Measurements from ENCODE around the gene MIEF2.
A peak's percentile ranks its signal among the peaks of the same experiment; 100 is the strongest.
"Not testable (repeated sequence)": the region's sequence is repeated elsewhere in the genome, so short reads cannot be mapped to it uniquely, and the experiment has no call there.

MIEF2 gene

DNA sequence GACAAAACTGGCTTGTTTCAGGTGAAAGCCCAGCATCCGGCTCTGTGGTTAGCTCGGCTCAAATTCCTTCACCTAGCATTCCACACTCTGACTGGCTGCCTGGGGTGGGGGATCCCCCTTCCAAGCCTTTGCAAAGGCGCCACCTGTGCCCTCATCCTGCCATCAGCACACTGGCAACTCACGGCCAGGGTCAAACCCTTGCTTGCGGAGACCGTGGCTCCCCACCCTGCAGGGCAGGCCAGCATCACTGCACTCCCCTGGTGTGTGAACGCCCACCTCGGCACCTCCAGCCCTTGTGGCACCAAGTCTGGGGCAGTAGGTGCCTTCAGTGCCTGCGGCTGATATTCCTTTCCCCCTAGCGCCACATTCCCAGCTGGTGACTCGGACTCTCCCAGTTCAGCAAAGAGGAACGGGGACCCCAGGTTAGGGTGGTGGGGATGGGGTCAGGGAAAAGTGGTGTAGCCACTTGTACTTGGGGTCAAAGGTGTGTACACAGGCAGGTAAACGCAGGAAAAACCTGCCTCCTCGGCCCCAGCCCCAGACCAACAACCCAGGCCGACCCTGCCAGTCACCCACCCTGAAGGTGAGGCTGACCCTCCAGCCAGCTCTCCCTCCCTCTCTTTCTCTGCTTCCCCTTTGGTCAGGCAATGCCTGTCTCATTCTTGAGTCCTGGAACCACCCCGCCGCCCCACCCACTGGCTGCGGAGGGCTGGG is 3.0 kb upstream of the MIEF2 start:
- no peak for DNase-seq

DNA sequence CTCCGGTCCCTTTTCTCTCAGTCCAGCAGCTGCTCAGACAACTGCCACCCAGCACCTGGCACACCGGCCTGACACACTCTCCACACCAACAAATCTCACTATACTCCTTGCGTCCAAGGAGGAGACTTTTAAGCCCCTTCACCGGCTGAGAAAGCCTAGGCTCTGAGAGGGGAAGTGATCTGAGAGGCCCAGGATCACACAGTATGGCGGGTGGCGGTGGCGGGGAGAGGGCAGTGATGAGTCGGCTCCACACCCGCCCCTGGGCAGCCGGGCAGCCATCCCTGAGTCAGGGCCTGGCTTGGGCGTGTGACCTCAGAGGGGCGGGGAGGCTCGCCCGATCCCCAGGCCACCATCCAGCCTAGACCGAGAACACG is 2.5 kb upstream of the MIEF2 start:
- DNase-seq, result peak; percentile 40 to 51

DNA sequence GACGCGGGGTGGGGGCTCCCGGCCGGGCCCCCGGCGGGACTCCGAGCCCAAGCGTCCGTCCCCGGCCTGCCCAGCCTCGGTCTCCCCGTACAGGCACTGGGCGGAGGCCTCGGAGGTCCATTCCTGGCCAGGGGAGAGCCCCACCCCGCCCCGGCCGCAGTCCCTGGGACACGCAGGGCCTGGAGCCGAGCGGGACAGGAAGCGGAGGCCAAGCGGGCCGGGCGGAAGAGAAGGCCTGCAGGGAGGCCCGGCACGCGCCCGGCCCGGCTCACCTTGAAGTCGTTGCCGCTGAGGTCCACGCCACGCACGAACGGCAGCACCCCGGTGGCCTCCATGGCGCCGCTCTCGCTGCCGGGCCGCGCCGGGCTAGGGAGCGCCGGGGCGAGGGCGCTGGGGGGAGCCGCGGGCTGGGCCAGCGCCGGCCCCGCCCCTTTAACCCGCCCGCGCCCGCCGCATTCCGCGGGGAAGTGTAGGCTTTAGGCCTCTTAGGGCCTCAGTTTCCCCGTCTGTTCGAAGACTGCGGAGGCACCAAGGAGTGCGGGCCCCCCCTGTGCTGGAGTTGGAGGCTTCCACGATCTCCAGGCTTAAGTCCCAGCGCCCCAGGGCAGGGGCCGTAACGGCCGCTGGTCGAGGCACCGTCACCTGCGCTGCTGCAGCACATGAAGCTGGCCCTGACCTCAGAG is 2.0 kb upstream of the MIEF2 start, which contains the start of gene FLII:
TSS of gene FLII (minus strand) at position 383 of the 683 bp plus-strand sequence. CDS start at position 335, 48 bp downstream.
- DNase-seq, result peak; percentile 47 to 62

DNA sequence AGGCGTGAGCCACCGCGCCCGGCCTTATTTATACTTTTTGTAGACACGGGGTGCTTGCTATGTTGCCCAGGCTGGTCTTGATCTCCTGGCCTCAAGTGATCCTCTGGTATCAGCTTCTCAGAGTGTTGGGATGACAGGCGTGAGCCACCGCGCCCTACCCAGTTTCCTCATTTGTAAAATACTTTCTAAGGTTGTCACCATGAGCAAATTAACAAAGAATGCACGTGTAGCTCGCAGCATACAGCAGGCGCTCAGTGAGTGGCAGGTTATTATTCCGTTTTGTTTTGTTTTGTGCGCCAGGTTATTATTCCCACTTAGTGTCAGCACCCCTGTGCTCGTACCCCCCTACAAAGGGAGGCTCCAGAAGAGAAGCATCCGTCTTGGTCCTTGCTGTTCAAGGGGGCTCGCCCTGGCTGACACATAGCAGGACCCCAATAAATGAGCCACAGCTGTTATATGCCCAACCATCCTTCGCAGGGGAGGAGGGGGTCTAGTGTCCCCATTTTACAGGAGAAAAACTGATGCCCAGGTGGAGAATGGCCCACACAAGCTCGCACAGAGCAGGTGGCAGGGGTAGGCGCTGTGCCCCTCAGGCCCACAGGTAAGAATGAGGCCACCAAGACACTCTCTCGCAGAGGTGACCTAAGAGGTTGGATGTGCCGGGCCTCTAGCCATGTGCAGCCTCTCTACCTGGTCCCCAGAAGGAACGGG is 686 bp upstream of the MIEF2 start:
- DNase-seq, result no peak

DNA sequence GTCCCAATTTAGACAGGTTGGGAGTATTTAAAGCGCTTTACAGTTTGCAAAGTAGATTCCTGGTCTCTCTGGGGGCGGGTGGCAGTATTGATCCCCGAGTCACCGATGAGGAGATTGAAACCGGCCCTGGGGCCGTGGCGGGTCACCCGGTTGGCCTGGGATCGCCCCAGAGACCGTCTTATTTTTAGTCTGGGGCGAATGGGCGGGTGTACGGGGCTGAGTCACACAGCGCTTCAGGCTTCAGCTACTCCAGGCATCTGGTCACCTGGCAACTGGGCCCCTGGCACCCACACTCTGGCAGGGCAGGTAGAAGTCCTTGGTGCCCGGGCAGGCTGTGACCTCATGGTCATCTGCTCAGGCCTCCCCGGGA is 669 bp downstream of the MIEF2 start:
- DNase-seq, result no peak

DNA sequence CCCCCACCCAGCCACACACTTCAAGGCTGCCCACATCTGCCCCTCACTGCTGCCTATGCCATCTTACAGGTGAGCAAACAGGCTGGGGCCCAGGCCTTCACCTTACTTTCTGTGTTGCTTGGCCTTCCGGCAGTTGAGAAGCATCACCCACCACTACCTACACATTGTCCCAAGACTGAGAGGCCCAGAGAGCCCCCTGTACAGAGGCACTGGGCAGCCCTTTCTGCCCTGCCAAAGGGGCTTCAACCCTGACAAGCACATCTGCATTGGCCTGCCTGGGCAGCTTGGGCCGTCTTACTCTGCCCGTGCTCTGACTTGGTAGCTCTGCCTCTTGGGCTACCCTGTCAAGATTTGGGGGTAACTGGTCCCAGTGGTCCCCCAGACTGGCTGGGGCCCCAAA is 1.2 kb downstream of the MIEF2 start:
- no peak for DNase-seq

DNA sequence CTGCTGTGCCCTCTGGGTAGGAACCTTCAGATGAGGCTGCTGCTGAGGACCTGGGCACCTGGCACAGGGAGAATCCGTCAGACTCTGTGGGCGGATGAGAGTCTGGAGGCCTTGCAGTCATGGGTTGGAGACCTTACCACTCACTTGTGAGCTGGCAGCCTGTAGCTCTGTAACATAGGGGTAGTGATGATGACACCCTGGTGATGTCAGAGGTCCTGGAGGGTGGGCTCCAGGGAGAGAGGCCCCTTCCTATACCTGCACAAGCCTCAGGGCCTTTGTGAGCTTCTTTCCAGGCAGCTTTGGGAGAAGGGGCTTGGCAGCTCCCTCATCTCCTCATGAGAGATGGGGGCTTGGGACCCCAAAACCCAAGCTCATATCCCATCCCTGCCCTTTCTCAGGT is 1.6 kb downstream of the MIEF2 start:
- DNase-seq, result no peak

DNA sequence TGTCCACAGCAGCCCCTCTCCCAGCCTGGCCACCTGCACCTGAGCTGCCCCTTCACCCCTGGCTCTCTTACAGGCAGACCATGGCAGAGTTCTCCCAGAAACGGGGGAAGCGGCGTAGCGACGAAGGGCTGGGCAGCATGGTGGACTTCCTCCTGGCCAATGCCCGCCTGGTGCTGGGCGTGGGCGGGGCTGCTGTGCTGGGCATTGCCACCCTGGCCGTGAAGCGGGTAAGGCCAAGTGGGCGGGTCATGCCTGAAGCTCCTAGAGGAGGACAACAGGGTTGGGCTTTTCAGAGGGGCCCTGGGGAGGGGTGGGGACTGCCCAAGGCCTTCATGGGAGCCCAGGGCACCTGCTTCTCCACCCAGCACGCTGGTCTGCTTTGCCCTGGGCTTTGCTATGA is 2.2 kb downstream of the MIEF2 start:
- DNase-seq, result no peak

DNA sequence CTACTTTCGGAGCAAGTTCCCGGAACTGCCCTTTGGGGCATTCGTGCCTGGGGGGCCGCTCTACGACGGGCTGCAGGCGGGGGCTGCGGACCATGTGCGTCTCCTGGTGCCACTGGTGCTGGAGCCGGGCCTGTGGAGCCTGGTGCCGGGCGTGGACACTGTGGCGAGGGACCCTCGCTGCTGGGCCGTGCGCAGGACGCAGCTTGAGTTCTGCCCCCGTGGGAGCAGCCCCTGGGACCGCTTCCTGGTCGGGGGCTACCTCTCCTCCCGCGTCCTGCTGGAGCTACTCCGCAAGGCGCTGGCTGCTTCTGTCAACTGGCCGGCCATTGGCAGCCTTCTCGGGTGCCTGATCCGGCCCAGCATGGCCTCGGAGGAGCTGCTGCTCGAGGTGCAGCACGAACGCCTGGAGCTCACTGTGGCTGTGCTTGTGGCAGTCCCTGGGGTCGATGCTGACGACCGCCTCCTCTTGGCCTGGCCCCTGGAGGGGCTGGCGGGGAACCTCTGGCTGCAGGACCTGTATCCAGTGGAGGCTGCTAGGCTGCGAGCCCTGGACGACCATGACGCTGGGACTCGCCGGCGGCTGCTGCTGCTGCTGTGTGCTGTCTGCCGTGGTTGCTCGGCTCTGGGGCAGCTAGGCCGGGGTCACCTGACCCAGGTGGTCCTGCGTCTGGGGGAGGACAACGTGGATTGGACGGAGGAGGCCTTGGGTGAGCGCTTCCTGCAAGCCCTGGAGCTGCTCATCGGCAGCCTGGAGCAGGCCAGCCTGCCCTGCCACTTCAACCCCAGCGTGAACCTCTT is 3.6 kb downstream of the MIEF2 start:
- DNase-seq, result no peak

DNA sequence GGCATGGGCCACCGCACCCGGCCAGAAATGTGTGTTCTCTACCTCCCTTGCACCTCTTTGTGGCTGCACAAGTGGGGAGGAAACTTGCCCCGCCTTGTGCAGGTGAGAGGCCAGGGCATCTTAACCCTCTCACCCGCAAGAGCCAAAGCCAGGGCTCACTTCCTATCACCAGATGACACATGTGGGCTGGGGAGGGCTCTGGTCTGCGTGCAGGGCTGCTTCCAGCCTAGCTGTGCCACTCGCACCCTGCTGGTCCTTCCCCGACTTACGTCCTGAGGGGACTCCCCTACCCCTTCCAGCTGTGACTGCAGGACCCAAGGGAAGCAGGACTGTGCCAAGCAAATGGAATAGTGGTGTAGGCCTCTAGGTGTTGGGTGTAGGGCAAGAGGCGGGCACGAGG is 6.9 kb downstream of the MIEF2 start:
- DNase-seq, result no peak

DNA sequence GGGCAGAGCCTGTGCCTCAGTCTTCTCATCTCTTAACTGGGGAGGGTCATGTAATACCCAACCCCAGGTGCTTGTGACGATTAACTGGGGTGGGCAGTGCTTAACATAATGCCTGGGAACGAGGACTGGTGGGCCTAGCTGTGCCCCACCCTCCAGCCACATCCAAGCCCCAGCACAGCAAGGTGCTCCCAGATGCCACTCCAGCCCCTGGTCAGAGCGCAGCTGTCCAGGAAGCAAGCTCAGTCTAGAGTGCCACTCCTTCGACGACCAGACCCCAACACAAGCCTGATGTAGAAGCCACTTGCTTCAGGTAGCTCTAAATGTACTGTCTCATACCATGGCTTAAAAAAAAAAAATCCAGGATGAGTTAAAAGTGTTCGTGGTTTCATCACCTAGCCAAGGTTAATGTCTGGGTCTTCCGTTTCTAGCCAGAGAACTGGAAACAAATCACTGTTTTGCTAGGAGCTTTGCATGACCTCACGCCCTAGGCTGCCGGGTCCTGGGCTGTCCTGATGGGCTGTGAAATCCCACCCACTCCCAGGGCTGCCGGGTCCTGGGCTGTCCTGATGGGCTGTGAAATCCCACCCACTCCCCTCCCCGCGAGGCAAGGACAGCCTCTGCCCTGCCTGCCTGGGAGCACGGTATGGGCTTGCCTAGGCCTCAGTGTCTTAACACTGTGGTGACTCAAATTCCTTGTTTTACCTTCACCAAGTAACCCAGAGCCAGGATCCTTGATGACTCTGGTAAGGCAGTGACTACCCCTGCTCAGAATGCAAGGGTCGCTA is 7.7 kb downstream of the MIEF2 start:
- DNase-seq, result no peak

DNA sequence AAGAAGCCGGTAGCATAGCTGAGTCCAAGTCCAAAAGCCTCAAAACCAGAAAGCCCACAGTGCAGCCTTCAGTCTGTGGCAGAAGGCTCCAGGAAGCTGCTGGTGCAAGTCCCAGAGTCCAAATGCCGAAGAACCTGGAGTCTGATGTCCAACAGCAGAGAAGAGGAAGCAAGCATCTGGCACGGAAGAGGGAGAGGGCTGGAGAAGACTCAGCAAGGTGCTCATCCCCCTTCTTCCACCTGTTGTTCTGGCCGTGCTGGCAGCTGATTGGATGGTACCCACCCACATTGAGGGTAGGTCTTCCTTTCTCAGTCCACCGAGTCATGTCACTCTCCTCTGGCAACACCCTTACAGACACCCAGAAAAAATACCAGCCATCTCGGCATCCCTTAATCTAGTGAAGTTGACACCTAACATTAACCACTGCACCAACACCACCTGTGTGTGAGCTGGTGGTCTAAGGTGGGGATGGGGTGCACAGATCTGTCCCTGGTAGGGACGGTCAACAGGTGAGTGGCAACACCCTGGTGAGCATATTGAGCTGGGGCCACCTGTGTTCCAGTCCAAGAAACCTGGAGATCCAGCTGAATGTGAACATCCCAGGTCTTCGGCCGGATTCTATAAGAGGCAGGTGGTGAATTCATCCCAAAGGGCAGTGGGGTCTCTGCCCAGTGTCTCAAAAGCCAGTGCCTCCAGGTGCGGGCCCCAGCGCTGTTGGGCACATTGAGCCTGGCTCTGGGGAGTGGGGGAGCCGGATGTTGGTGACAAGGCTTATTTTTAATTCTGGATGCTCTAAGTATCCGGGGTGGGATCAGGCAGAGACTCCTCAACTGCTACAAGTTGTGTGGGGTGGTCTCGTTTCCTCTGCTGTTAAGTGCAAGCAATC is 9.8 kb downstream of the MIEF2 start:
- no peak for DNase-seq

DNA sequence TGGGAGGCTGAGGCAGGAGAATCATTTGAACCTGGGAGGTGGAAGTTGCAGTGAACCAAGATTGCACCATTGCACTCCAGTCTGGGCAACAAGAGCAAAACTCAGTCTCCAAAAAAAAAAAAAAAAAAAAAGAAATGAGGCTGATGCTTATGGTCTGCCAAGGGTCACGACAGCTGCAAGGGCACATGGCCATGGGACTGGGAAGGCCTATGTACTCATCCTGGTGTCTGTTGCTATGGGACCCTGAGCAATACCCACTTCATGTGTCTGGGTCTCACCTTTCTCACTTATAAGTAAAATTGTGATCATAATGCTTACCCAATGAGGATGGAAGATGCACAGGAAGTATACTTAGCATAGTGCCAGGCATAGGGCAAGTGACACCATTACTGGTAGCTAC is 16.6 kb downstream of the MIEF2 start:
- DNase-seq, result no peak

DNA sequence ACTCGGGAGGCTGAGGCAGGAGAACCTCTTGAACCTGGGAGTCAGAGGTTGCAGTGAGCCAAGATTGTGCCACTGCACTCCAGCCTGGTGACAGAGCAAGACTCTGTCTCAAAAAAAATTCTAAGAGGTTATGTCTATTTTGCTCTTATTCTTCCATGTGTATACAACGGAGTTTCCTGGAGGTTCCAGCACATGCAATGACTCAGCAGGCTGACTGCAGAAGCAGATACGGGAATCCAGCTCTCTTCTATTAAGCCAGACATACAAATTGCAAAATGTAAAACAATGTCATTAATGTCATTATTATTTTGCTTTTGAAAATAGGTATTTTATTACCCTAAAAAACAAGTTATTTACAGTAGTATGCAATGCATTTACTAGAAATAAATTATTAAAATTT is 18.4 kb downstream of the MIEF2 start:
- DNase-seq, result no peak

DNA sequence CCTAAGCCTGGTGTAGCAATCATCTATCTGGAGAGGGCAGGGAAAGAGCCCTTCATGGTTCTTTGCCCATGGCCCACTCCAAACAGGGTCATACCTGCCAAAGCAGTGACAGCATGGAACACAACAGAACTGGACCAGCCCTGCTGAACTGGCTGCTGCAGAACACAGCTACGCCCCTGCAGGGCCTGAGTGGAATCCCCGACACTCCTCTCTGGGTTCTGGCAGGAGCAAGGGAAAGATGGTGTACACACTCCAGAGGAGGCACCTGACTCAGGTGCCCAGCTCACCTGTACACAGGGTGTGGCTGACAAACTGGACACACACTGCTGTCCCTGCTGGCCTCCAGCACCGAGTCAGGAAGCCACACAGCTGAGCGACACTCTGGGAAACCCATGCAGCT is 19.8 kb downstream of the MIEF2 start:
- no peak for DNase-seq

DNA sequence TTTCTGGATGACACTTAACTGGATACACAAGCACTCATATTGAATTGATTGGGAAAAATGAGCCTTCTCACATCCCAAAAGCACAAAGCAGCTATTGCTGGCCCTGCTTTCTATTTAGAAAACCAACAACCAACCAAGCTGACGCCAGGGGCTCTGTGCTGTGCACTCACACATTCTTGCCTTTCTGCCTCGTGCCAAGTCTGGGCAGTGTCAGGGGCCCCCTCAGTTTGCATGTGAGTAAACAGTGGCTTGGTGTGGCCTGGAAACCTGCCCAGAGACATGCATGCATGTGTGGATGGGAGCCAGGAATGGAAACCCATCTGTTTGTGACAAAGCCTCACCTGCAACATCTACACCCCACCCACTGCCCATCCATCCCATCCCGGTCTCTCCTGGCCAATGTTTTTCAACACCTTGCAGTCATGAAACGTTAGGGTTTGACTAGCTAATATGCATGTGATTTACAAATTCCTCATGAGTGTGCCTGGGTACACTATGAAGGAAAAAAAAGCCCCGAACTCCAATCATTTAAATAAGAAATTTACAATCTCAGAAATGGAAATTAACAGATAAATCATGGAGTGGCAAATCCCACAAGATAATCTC is 20.4 kb downstream of the MIEF2 start:
- no peak for DNase-seq

DNA sequence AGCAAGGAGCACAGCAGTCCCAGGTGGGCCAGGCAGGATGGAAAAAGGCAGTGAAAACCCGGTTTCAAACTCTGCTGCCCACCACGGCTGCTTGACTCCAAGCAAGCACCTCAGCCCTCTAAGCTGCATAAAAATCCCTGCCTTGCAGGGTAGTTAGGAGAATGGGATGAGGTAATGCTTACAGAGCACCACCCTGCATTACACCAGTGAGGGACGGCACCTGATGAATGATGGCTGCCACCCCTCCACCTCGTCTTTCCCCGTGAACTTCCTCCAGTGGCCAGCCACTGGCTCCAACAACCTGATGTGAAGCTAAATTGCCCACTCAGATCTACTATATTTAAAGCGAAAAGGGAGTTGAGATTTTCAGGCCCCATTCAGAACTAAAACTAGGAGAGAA is 21.3 kb downstream of the MIEF2 start:
- DNase-seq, result no peak

DNA sequence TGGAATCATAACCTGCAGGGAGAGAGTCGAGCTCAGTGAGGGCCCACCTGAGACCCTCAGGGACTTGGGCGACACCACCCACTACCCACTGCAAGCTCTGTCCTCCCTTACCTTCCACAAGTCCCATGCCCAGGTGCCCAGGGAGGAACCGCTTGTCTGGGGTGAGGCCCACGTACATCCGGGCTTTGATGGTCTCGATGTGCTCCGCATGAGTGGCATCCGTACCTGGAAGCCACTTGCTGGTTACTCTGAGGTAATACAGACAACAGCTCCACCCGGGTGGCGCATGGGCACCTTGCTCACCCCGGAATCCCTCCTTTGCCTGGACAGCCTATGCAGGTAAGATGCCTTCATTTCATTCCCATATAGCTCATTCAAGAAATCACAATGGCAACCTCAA is 24.8 kb downstream of the MIEF2 start:
- no peak for DNase-seq

DNA sequence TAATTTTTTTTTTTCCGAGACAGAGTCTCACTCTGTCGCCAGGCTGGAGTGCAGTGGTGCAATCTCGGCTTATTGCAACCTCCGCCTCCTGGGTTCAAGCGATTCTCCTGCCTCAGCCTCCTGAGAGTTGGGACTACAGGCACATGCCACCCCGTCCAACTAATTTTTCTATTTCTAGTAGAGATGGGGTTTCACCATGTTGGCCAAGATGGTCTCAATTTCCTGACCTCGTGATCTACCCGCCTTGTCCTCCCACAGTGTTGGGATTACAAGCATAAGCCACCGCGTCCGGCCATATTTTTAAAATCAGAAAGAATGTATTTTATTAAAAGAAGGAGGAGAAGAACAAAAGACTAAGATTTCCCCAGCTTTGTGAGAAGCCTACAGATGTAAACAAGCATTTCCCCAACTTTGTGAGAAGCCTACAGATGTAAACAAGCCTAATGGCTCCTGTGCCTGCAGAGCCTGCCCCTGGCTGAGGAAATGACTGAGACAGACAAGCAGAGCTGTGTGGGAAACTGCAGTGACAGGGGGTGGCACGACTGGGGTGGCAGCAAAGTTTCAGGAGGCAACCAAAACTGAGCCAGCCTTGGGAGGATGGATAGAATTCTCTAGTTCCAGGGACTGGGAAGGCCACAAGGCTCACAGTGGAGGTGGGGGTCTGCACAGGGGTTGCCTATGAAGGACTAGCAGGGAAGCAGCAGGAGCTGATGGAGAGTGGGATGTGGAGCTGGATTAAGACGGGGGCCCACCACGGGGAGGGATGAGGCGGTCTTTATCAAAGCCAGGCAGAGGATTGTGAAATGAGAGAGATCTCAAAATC is 31.5 kb downstream of the MIEF2 start:
- DNase-seq, result no peak

DNA sequence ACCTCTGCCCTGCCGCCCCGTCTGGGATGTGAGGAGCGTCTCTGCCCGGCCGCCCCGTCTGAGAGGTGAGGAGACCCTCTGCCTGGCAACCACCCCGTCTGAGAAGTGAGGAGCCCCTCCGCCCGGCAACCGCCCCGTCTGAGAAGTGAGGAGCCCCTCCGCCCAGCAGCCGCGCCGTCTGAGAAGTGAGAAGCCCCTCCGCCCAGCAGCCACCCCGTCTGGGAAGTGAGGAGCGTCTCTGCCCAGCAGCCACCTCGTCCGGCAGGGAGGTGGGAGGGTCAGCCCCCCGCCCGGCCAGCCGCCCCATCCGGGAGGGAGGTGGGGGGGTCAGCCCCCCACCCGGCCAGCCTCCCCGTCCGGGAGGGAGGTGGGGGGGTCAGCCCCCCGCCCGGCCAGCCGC is 37.6 kb downstream of the MIEF2 start:
- not testable (repeated sequence) for DNase-seq
